Nephron progenitor cell (in vitro differentiated cells): ENCODE results near the gene BEST4.
A peak's percentile ranks its signal among the peaks of the same experiment; 100 is the strongest.
"Not testable (repeated sequence)": the region's sequence is repeated elsewhere in the genome, so short reads cannot be mapped to it uniquely, and the experiment has no call there.

Experiments used
- DNase-seq: peaks from one replicate; pipeline ENCODE4 v3.0.0; 2021
- H3K27ac Mint-ChIP-seq: 2 replicates; pipeline ENCODE4 v1.8.0; 2021; ENCODE audit warnings: mild to moderate bottlenecking, moderate library complexity, mixed read lengths
- H3K27me3 Mint-ChIP-seq: 2 replicates; pipeline ENCODE4 v1.8.0; 2021; ENCODE audit warnings: mild to moderate bottlenecking, low read depth, mixed read lengths; ENCODE audit not compliant: poor library complexity
- H3K36me3 Mint-ChIP-seq: 2 replicates; pipeline ENCODE4 v1.8.0; 2021; ENCODE audit warnings: low read depth, mixed read lengths
- H3K4me1 Mint-ChIP-seq: 2 replicates; pipeline ENCODE4 v1.8.0; 2021; ENCODE audit warnings: mixed read lengths
- H3K4me3 Mint-ChIP-seq: 2 replicates; pipeline ENCODE4 v1.8.0; 2021; ENCODE audit warnings: mild to moderate bottlenecking, moderate library complexity, mixed read lengths
- H3K9me3 Mint-ChIP-seq: 2 replicates; pipeline ENCODE4 v1.8.0; 2021; ENCODE audit warnings: mild to moderate bottlenecking, moderate library complexity, mixed read lengths
- CTCF ChIP-seq: fragments of 200-600 bp; sonication (generic); IDR thresholded peaks from 2 replicates; pipeline ENCODE4 v1.5.0; 2021; ENCODE audit warnings: antibody characterized with exemption

The BEST4 gene

GRCh38 chr1:44803062-44803311 lies 15.0 kb upstream of the BEST4 start:
- TF ChIP-seq CTCF, result no peak
- H3K4me1 Mint-ChIP-seq, result peaks cover 66% of the 10 kb centered on the region
- DNase-seq, result no peak
- H3K27me3 Mint-ChIP-seq, result peaks cover 2% of the 10 kb centered on the region
- H3K36me3 Mint-ChIP-seq, result peaks cover 16% of the 10 kb centered on the region
- peak overlapping the region; percentile 12 for H3K4me3 Mint-ChIP-seq
- peak overlapping the region; percentile 71 for H3K27ac Mint-ChIP-seq
- no peaks in the 10 kb centered on the region for H3K9me3 Mint-ChIP-seq

GRCh38 chr1:44802306-44803061 lies 14.5 kb upstream of the BEST4 start:
- Mint-ChIP-seq H3K27ac (peak overlapping the region; percentile 52), H3K4me1 (peaks cover 61% of the 10 kb centered on the region), H3K4me3 (peak overlapping the region; percentile 85), H3K36me3 (peaks cover 16% of the 10 kb centered on the region), H3K9me3 (no peaks in the 10 kb centered on the region), H3K27me3 (peaks cover 2% of the 10 kb centered on the region)
- no peak for DNase-seq
- no peak for TF ChIP-seq CTCF

GRCh38 chr1:44801491-44802305 lies 13.7 kb upstream of the BEST4 start:
- no peak for TF ChIP-seq CTCF
- DNase-seq, result no peak
- H3K36me3 Mint-ChIP-seq, result peaks cover 12% of the 10 kb centered on the region
- H3K27me3 Mint-ChIP-seq, result peaks cover 2% of the 10 kb centered on the region
- H3K27ac Mint-ChIP-seq, result peak overlapping the region; percentile 52
- H3K4me3 Mint-ChIP-seq, result peak overlapping the region; percentile 85
- H3K9me3 Mint-ChIP-seq, result no peaks in the 10 kb centered on the region
- H3K4me1 Mint-ChIP-seq, result peaks cover 53% of the 10 kb centered on the region

- DNase-seq, result peak; percentile 97
- Mint-ChIP-seq H3K9me3 (no peaks in the 10 kb centered on the region), H3K4me3 (peak within 1 kb of the TSS; percentile 92), H3K27me3 (peaks cover 2% of the 10 kb centered on the region), H3K4me1 (peaks cover 43% of the 10 kb centered on the region), H3K36me3 (peaks cover 8% of the 10 kb centered on the region), H3K27ac (peak within 1 kb of the TSS; percentile 100)
- TF ChIP-seq CTCF, result peak; percentile 80
Measured at GRCh38 chr1:44799770-44800584, 12.0 kb upstream of the BEST4 start, which contains the start of gene PLK3. TSS of gene PLK3 (plus strand) at chr1:44800377. CDS start at chr1:44800464, 87 bp downstream.

- peak overlapping the region; percentile 100 for H3K27ac Mint-ChIP-seq
- DNase-seq, result no peak
- no peaks in the 10 kb centered on the region for H3K9me3 Mint-ChIP-seq
- peaks cover 7% of the 10 kb centered on the region for H3K36me3 Mint-ChIP-seq
- no peak for TF ChIP-seq CTCF
- H3K27me3 Mint-ChIP-seq, result peaks cover 2% of the 10 kb centered on the region
- H3K4me3 Mint-ChIP-seq, result peak overlapping the region; percentile 92
- peaks cover 43% of the 10 kb centered on the region for H3K4me1 Mint-ChIP-seq
Measured at GRCh38 chr1:44798481-44799365, 10.8 kb upstream of the BEST4 start.

- not testable (repeated sequence) for H3K27ac Mint-ChIP-seq, H3K27me3 Mint-ChIP-seq, DNase-seq, H3K36me3 Mint-ChIP-seq, H3K4me3 Mint-ChIP-seq, H3K9me3 Mint-ChIP-seq
- H3K4me1 Mint-ChIP-seq, result peaks cover 46% of the 10 kb centered on the region
Measured at GRCh38 chr1:44797886-44798285, 9.9 kb upstream of the BEST4 start.
